HCT116 (cell line): Measurements from ENCODE around the gene COL23A1. TPM values are rescaled to one million over a fixed set of nuclear protein-coding genes. Genes with fewer than 3 reads are reported as not detected.

Source experiments
- ATAC-seq: fragments of 200-7000 bp; cut with Tn5 transposase; 2 replicates; pipeline ENCODE4 v1.9.1; 2020; ENCODE audit warnings: mild to moderate bottlenecking, moderate library complexity
- BruUV-seq: library from RNA; stranded (reverse); fragments of 400-500 nt; replicated peaks from 2 replicates; lab custom pipeline; 2021; lab: Mats Ljungman, UMichigan
- CTCF ChIA-PET: fragments of 300-600 bp; sonication (Branson Sonifier 250); formaldehyde crosslinking; loops from one replicate; lab custom pipeline; 2021; ENCODE audit warnings: antibody characterized with exemption; lab: Charles Lee
- POLR2A ChIA-PET: fragments of 300-600, 350-600 bp; sonication (Branson Sonifier 250); formaldehyde crosslinking; loops from one replicate; lab custom pipeline; 2021; ENCODE audit warnings: antibody characterized with exemption; lab: Charles Lee
- RAD21 ChIA-PET, 2 experiments: fragments of 300-600 bp; sonication (Branson Sonifier 250); formaldehyde crosslinking; loops; one replicate each; lab custom pipeline; 2023; ENCODE audit warnings: low total read pairs in 2 of 2; ENCODE audit not compliant: uncharacterized antibody in 2 of 2, unreplicated experiment in 2 of 2, low non-redundant PET in 1 of 2; lab: Charles Lee
- DNase-seq: peaks from one replicate; pipeline ENCODE4 v3.0.0-alpha.2; 2010; ENCODE audit warnings: low read depth, low spot score
- H2AFZ ChIP-seq: fragments of 200-600 bp; shearing (Covaris generic), sonication (generic); 2 replicates; pipeline ENCODE4 v1.6.1; 2017; ENCODE audit warnings: low read depth, mixed run types, mixed read lengths, antibody characterized with exemption, low read length; ENCODE audit not compliant: poor library complexity, severe bottlenecking
- H3K27ac ChIP-seq: 2 replicates; pipeline ENCODE4 v1.5.1; 2012; ENCODE audit warnings: low read depth, low read length
- H3K27me3 ChIP-seq: fragments of 200-600 bp; sonication (generic); 2 replicates; pipeline ENCODE4 v1.6.1; 2016; ENCODE audit warnings: mixed run types, low read length, mixed read lengths; ENCODE audit not compliant: insufficient read depth
- H3K36me3 ChIP-seq, 2 experiments: fragments of 200-500 bp in 1 of 2; fragments of 200-600 bp in 1 of 2; sonication (Bioruptor generic) in 1 of 2; sonication (generic) in 1 of 2; 2 replicates each; pipeline versions ENCODE4 v1.5.1 to v1.6.1; 2014 to 2016; ENCODE audit warnings: low read length in 2 of 2, inconsistent platforms in 1 of 2, mixed read lengths in 1 of 2, mixed run types in 1 of 2; ENCODE audit not compliant: insufficient read depth in 2 of 2, control insufficient read depth in 1 of 2
- H3K4me1 ChIP-seq, 2 experiments: fragments of 200-600 bp in 1 of 2; sonication (generic) in 1 of 2; 2 replicates each; pipeline versions ENCODE4 v1.5.1 to v1.6.1; 2012 to 2017; ENCODE audit warnings: low read length in 2 of 2, inconsistent platforms in 1 of 2, mild to moderate bottlenecking in 1 of 2, mixed read lengths in 1 of 2, mixed run types in 1 of 2, moderate library complexity in 1 of 2; ENCODE audit not compliant: insufficient read depth in 2 of 2, control insufficient read depth in 1 of 2
- H3K4me2 ChIP-seq: fragments of 200-600 bp; sonication (generic); 2 replicates; pipeline ENCODE4 v1.6.1; 2017; ENCODE audit warnings: mixed run types, low read length, mixed read lengths
- H3K4me3 ChIP-seq, 2 experiments: fragments of 200-600 bp in 1 of 2; sonication (generic) in 1 of 2; replicated peaks in 1 of 2; 2 replicates each; pipeline ENCODE4 v1.5.1; 2011 to 2016; ENCODE audit warnings: low read length in 2 of 2, control low read depth in 1 of 2, low read depth in 1 of 2, mild to moderate bottlenecking in 1 of 2, mixed read lengths in 1 of 2, mixed run types in 1 of 2
- H3K79me2 ChIP-seq: fragments of 200-600 bp; sonication (generic); 2 replicates; pipeline ENCODE4 v1.6.1; 2017; ENCODE audit warnings: mild to moderate bottlenecking, mixed run types, low read length, moderate library complexity, mixed read lengths; ENCODE audit not compliant: insufficient read depth
- H3K9ac ChIP-seq: fragments of 200-600 bp; sonication (generic); 2 replicates; pipeline ENCODE4 v1.6.1; 2016; ENCODE audit warnings: low read length, mixed read lengths
- H3K9me2 ChIP-seq: fragments of 200-600 bp; sonication (generic), shearing (Covaris generic); 2 replicates; pipeline ENCODE4 v1.6.1; 2017; ENCODE audit warnings: mixed run types, mild to moderate bottlenecking, moderate library complexity; ENCODE audit not compliant: insufficient read depth
- H3K9me3 ChIP-seq, 2 experiments: fragments of 200-500 bp in 1 of 2; fragments of 200-600 bp in 1 of 2; sonication (Bioruptor generic) in 1 of 2; sonication (generic) in 1 of 2; 2 replicates each; pipeline ENCODE4 v1.6.1; 2014 to 2017; ENCODE audit warnings: low read length in 2 of 2, mixed read lengths in 2 of 2, inconsistent platforms in 1 of 2, low read depth in 1 of 2, mild to moderate bottlenecking in 1 of 2, mixed run types in 1 of 2, moderate library complexity in 1 of 2; ENCODE audit not compliant: control insufficient read depth in 1 of 2, insufficient read depth in 1 of 2
- H4K20me1 ChIP-seq: fragments of 200-600 bp; sonication (generic), shearing (Covaris generic); 2 replicates; pipeline ENCODE4 v1.6.1; 2017; ENCODE audit warnings: mixed run types, mild to moderate bottlenecking, moderate library complexity; ENCODE audit not compliant: insufficient read depth
- CBX3 ChIP-seq: IDR thresholded peaks from 2 replicates; pipeline ENCODE4 v1.6.1; 2012; ENCODE audit warnings: low read depth
- CEBPB ChIP-seq: IDR thresholded peaks from 2 replicates; pipeline ENCODE4 v1.6.1; 2012; ENCODE audit warnings: low read depth
- CTCF ChIP-seq, 3 experiments: fragments of 200-600 bp in 1 of 3; sonication (generic) in 1 of 3; IDR thresholded peaks in 2 of 3; conservative IDR thresholded peaks in 1 of 3; 2 replicates each; pipeline ENCODE4 v1.5.1; 2012 to 2017; ENCODE audit warnings: low read depth in 2 of 3, low read length in 2 of 3, antibody characterized with exemption in 1 of 3, borderline replicate concordance in 1 of 3, control low read depth in 1 of 3, mild to moderate bottlenecking in 1 of 3, mixed read lengths in 1 of 3, mixed run types in 1 of 3, moderate library complexity in 1 of 3; ENCODE audit not compliant: insufficient read depth in 1 of 3
- ELF1 ChIP-seq: IDR thresholded peaks from 2 replicates; pipeline ENCODE4 v1.6.1; 2012; ENCODE audit warnings: low read depth, borderline replicate concordance
- EZH2 ChIP-seq: fragments of 200-600 bp; sonication (generic); IDR thresholded peaks from 2 replicates; pipeline ENCODE4 v1.6.1; 2017; ENCODE audit warnings: antibody characterized with exemption, mixed run types
- EZH2phosphoT487 ChIP-seq: fragments of 200-600 bp; IDR thresholded peaks from 2 replicates; pipeline ENCODE4 v1.6.1; 2018; ENCODE audit warnings: antibody characterized with exemption, borderline replicate concordance
- JUND ChIP-seq: IDR thresholded peaks from 2 replicates; pipeline ENCODE4 v1.6.1; 2012
- RAD21 ChIP-seq: IDR thresholded peaks from 2 replicates; pipeline ENCODE4 v1.6.1; 2012; ENCODE audit warnings: low read depth, mild to moderate bottlenecking
- REST ChIP-seq: IDR thresholded peaks from 2 replicates; pipeline ENCODE4 v1.6.1; 2012; ENCODE audit warnings: low read depth
- SP1 ChIP-seq: IDR thresholded peaks from 2 replicates; pipeline ENCODE4 v1.6.1; 2012; ENCODE audit warnings: low read depth
- SRF ChIP-seq: IDR thresholded peaks from 2 replicates; pipeline ENCODE4 v1.6.1; 2012; ENCODE audit warnings: low read depth
- TCF7L2 ChIP-seq: IDR thresholded peaks from 2 replicates; pipeline ENCODE4 v1.7.0; 2011; ENCODE audit warnings: borderline replicate concordance, inconsistent platforms; ENCODE audit not compliant: insufficient read depth, insufficient read length; ENCODE audit errors: extremely low read depth
- YY1 ChIP-seq: IDR thresholded peaks from 2 replicates; pipeline ENCODE4 v1.6.1; 2011; ENCODE audit warnings: low read length, low read depth, moderate library complexity, mild to moderate bottlenecking; ENCODE audit not compliant: insufficient replicate concordance; ENCODE audit errors: extremely low read depth
- ZFX ChIP-seq: fragments of 450-650 bp; IDR thresholded peaks from 2 replicates; pipeline ENCODE4 v1.6.1; 2017
- ZNF274 ChIP-seq: fragments of 200-500 bp; sonication (Bioruptor generic); IDR thresholded peaks from 2 replicates; pipeline ENCODE4 v1.6.1; 2014; ENCODE audit warnings: mild to moderate bottlenecking, low read depth, low read length, inconsistent platforms
- intact Hi-C: fragments of 100-400 bp; cut with micrococcal nuclease; formaldehyde crosslinking; loops from 2 replicates; pipeline ENCODE4 v1.10.0; 2022
- total RNA-seq: library from RNA; stranded (reverse); gene quantifications from one replicate; pipeline ENCODE4 v1.2.1, GENCODE V29; 2021; ENCODE audit not compliant: unreplicated experiment
- TF ChIP-seq, protein P1 (sequence below): IDR thresholded peaks from 2 replicates; pipeline ENCODE4 v1.6.1; 2012
- TF ChIP-seq, protein P2 (sequence below): IDR thresholded peaks from 2 replicates; pipeline ENCODE4 v1.6.1; 2011; ENCODE audit warnings: mild to moderate bottlenecking, low read length, moderate library complexity; ENCODE audit not compliant: insufficient replicate concordance; ENCODE audit errors: extremely low read depth

The COL23A1 gene
- total RNA-seq, 1 experiment from 2014 or later: not detected

DNA sequence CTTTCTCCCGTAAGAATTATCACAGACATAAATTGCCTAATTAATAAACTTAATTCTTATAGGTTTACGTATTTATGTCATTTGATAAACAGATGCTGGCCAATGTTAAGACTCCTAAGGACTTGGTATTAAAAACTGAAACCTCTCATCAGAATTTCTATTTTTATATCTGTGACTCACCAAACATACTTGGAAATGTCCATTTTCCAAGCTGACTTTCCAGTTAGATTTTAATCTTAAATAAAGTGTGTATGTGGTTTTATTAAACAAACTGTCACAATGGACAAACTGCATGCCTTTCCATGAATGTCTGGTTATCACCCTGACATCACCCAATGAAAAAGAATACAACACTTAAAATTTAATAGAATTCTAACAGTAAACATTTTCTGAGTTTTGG is 12.6 kb upstream of the COL23A1 start:
- H3K4me2 ChIP-seq: no peak overlapping the region
- intact Hi-C loops: no loop called here
- H3K9ac ChIP-seq: no peak overlapping the region
- H3K9me3 ChIP-seq: 0 out of 4 replicates have a peak, but pooled peaks cover 0 to 3% of the 10 kb centered on the region in 2 experiments
- H3K27me3 ChIP-seq: no peaks in the 10 kb centered on the region
- no peaks in the 10 kb centered on the region for H3K9me2 ChIP-seq
- RAD21 ChIA-PET: no interaction called here
- TF ChIP-seq SRF (no peak), JUND (no peak), CEBPB (no peak), REST (no peak), ZNF274 (no peak), EZH2phosphoT487 (no peak), ELF1 (no peak), CTCF (IDR thresholded peaks at IDR 0.05 in 2 of 3, conservative IDR thresholded peaks at IDR 0.05 in 1 of 3; ENCODE audit: borderline replicate concordance in 1 of 3, insufficient read depth in 1 of 3, low read depth in 2 of 3, low read length in 2 of 3) (no peak), SP1 (no peak), TCF7L2 (no peak), ZFX (no peak), RAD21 (no peak), CBX3 (no peak), YY1 (no peak), EZH2 (no peak)
- TF ChIP-seq, protein P1, sequence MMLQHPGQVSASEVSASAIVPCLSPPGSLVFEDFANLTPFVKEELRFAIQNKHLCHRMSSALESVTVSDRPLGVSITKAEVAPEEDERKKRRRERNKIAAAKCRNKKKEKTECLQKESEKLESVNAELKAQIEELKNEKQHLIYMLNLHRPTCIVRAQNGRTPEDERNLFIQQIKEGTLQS: no peak
- TF ChIP-seq, protein P2, sequence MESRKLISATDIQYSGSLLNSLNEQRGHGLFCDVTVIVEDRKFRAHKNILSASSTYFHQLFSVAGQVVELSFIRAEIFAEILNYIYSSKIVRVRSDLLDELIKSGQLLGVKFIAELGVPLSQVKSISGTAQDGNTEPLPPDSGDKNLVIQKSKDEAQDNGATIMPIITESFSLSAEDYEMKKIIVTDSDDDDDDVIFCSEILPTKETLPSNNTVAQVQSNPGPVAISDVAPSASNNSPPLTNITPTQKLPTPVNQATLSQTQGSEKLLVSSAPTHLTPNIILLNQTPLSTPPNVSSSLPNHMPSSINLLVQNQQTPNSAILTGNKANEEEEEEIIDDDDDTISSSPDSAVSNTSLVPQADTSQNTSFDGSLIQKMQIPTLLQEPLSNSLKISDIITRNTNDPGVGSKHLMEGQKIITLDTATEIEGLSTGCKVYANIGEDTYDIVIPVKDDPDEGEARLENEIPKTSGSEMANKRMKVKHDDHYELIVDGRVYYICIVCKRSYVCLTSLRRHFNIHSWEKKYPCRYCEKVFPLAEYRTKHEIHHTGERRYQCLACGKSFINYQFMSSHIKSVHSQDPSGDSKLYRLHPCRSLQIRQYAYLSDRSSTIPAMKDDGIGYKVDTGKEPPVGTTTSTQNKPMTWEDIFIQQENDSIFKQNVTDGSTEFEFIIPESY: no peak
- ATAC-seq (no peak), DNase-seq (no peak)
- H3K79me2 ChIP-seq: no peaks in the 10 kb centered on the region
- POLR2A ChIA-PET: no interaction called here
- H4K20me1 ChIP-seq: no peaks in the 10 kb centered on the region
- H3K36me3 ChIP-seq: peaks cover 30 to 37% of the 10 kb centered on the region in 2 experiments
- H3K4me1 ChIP-seq: no peaks in the 10 kb centered on the region
- CTCF ChIA-PET: no interaction called here
- H2AFZ ChIP-seq: no peak overlapping the region
- H3K4me3 ChIP-seq: no peak overlapping the region
- no TSS peak for BruUV-seq
- H3K27ac ChIP-seq: no peak overlapping the region
